HG02973 (cell line): ENCODE measurements around the gene ZNF653.
"Not testable (repeated sequence)": the region's sequence is repeated elsewhere in the genome, so short reads cannot be mapped to it uniquely, and the experiment has no call there.

ENCODE experiments used
- ATAC-seq: cut with Tn5 transposase; IDR thresholded peaks from one replicate; pipeline ENCODE4 v1.9.1; 2021; ENCODE audit warnings: moderate library complexity; ENCODE audit not compliant: unreplicated experiment

Gene ZNF653

GRCh38 chr19:11458912-11459311 lies 46.7 kb downstream of the ZNF653 start:
- not testable (repeated sequence) for ATAC-seq

GRCh38 chr19:11458236-11458900 lies 47.3 kb downstream of the ZNF653 start:
- no peak for ATAC-seq

DNA sequence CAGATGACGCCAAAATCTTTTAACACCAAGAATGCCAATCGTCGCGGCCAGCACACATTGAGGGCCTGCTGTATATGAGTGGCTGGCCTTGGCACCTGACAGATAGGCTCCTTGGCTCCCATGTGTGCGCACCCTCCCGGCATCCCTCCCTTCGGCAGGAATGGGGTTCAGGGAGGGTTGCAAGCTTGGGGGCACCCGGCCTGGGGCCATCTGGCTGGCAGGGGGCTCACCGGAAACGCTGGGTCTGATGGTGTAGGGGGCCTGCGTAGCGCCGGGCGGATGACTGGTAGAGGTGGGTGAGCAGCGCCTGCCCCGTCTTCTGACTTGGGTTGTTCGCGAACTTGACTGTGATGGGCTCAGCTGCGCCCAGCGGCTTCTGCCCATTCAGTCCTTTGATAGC lies 47.8 kb downstream of the ZNF653 start:
- no peak for ATAC-seq

- ATAC-seq: no peak
These were observed 48.5 kb downstream of the ZNF653 start for GRCh38 chr19:11457115-11457514.

GRCh38 chr19:11456659-11457058 lies 49.0 kb downstream of the ZNF653 start:
- ATAC-seq: no peak

DNA sequence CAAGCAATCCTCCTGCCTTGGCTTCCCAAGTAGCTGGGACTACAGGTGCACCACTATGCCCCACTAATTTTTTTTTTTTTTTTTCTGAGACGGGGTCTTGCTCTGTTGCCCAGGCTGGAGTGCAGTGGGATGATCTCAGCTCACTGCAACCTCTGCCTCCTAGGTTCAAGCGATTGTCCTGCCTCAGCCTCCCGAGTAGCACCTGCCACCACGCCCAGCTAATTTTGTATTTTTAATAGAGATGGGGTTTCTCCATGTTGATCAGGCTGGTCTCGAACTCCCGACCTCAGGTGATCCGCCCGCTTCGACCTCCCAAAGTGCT lies 50.4 kb downstream of the ZNF653 start:
- not testable (repeated sequence) for ATAC-seq

- no peak for ATAC-seq
These were observed 51.9 kb downstream of the ZNF653 start for GRCh38 chr19:11453468-11454341.

DNA sequence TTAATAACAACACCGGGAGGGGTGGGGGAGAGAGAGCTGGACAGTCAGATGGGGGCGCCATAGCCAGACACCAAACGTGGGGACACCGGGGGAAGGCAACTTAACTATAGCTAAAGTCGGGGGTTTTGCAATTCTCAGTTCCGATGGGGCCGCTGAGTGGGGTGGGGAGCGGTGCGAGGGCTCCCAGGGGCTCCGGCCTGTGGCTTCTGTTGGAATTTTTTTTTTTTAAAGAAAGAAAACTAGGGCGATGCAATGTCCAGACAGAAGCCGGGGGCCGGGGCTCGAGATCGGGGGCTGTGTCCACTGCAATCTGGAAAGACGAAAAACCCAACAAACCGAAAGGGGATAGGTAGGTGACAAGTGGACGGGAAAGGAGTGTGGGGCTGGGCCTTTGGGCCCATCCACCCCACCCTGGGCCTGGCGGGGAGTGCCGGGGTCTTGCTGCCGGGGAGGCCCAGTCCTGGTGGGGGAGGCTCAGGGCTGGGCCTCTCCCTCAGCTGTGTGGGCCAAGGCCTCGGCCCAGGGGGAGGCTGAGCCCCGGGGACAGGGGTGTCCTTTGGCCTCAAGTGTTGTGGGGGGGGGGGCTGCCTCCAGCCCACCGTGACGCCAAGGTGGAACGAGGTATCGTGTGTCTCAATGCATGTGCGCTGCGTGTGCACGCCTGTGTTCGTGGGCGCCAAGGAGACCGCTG lies 52.9 kb downstream of the ZNF653 start:
- ATAC-seq: no peak

GRCh38 chr19:11451871-11452619 lies 53.6 kb downstream of the ZNF653 start:
- no peak for ATAC-seq

DNA sequence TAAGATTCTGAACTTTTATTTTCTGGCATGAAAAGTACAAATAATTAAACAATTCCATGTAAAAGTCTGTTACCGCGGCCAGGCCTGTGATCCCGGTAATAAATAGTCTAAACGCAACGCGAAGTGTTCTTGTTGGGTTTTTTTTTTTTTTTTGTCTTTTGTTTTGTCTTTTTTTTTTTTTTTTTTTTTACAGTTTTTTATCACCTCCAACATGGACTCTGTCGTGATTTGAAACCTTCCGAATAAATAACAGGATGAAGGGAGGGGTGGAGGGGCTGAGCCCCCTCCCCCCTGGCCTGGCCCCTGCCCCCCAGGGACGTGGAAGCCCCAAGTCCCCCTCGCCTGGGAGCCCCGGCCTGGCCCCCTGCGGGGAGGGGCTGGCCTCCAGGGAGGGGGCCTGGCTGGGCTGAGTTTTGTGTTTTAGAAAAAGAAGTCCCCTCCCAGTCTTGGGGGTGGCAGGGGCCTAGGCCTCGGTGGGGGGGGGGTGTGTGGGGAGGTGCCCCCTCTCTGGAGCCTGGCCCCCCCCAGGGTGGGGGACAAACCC lies 54.2 kb downstream of the ZNF653 start:
- no peak for ATAC-seq

DNA sequence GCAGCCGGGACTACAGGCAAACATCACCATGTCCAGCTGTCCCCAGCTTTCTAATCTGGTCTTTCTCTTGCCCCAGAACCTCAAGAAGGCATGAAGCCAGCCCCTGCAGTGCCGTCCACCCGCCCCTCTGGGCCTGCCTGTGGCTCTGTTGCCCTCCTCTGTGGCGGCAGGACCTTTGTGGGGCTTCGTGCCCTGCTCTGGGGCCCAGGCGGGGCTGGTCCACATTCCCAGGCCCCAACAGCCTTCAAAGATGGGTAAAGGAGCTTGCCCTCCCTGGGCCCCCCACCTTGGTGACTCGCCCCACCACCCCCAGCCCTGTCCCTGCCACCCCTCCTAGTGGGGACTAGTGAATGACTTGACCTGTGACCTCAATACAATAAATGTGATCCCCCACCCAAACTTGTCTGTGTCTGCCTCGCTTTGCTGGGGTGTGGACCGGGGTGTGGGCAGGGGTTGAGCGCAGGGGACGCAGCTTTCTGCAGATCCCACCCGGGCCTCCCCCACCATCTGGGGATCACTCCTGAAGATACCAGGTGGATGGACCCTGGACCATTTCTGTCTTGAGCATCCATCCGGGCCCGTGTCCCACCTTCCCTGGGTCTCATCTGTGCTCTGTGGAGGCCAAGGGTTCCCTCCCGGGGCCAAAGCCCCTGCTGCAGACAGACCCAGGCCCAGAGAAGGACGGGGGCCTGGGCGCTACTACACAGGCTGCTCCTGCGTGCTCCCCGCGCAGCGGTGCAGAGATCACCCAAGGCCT lies 54.9 kb downstream of the ZNF653 start:
- ATAC-seq: no peak

GRCh38 chr19:11448923-11449554 lies 56.6 kb downstream of the ZNF653 start:
- ATAC-seq: no peak

DNA sequence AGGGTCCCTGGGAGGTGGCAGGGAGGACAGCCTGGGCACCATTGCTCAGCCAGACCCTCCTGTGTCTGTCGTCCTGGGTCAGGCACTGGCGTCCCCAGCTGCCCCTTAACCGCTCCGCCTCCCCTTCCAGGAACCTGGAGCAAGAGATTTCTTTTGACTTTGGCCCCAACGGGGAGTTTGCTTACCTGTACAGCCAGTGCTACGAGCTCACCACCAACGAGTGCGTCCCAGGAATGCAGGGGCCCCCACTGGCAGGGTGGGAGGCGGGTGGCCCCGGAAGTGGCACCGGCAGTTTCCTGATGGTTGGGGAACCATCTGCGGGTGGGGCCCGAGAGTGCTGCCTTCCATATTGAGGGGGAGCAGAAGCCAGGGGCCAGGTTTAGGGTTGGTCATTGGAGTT lies 57.2 kb downstream of the ZNF653 start:
- no peak for ATAC-seq

GRCh38 chr19:11447347-11448262 lies 58.0 kb downstream of the ZNF653 start:
- ATAC-seq: no peak

- no peak for ATAC-seq
These were observed 58.9 kb downstream of the ZNF653 start for GRCh38 chr19:11446652-11447301.

GRCh38 chr19:11446271-11446651 lies 59.4 kb downstream of the ZNF653 start:
- no peak for ATAC-seq

- no peak for ATAC-seq
These were observed 60.5 kb downstream of the ZNF653 start for GRCh38 chr19:11445141-11445540.

GRCh38 chr19:11444059-11444458 lies 61.6 kb downstream of the ZNF653 start:
- ATAC-seq: no peak
